T-helper 2 cell treated with Interferon-gamma antibody and Interleukin-4, amounts not matched to agents 5 μg/mL and 100 μg/mL, for 36 hours (primary cell): ENCODE results near the gene SCARF2.

Source experiments
- DNase-seq: peaks from one replicate; pipeline ENCODE4 v3.0.0; 2021; ENCODE audit warnings: low spot score
- H3K27ac Mint-ChIP-seq: one replicate; pipeline ENCODE4 v1.8.0; 2021; ENCODE audit warnings: mild to moderate bottlenecking, mixed read lengths
- H3K27me3 Mint-ChIP-seq: one replicate; pipeline ENCODE4 v1.8.0; 2021; ENCODE audit warnings: low read depth, mixed read lengths
- H3K36me3 Mint-ChIP-seq: one replicate; pipeline ENCODE4 v1.8.0; 2021; ENCODE audit warnings: low read depth, mixed read lengths
- H3K4me1 Mint-ChIP-seq: one replicate; pipeline ENCODE4 v1.8.0; 2021; ENCODE audit warnings: low read depth, mixed read lengths
- H3K4me3 Mint-ChIP-seq: one replicate; pipeline ENCODE4 v1.8.0; 2022; ENCODE audit warnings: mild to moderate bottlenecking, moderate library complexity, mixed read lengths
- H3K9me3 Mint-ChIP-seq: one replicate; pipeline ENCODE4 v1.8.0; 2021; ENCODE audit warnings: mixed read lengths

The SCARF2 gene

DNA sequence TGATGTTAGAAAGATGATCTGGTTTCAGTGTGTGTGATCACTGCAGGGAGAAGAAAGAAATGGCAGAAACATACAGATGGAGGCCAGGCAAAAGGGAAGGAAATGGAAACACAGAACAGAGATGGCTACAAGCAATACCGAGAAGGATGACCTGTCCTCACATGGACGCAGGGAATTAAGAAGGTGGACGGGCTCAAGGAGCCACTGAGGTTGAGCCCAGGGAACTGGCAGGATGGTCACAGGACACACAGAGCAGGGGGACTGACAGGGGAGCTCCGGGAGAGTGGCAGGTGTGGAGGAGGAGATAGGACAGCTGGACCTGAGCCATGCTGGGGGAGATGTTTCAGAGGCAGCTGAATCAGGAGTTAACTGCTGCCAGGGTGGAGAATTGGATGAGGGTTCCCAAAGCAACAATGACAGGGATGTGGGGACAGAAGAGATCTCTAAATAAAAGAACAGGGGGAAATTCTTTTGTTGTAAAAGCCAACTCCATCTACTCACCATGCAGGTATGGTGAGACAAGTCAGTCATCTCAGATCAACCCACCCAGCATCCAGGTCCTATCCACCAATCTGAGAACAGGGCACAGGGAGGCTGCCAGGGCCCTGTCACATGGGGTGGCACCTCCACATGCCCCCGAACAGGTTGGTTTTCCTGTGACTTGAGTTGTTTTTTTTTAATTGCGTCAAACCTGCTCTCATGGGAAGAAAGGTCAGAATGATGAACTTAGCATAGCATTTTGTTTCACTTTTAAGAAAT is 31.7 kb upstream of the SCARF2 start:
- Mint-ChIP-seq H3K27me3 (no peaks in the 10 kb centered on the region), H3K4me3 (no peak overlapping the region), H3K4me1 (peaks cover 36% of the 10 kb centered on the region), H3K27ac (peak overlapping the region; percentile 58), H3K36me3 (peaks cover 46% of the 10 kb centered on the region), H3K9me3 (no peaks in the 10 kb centered on the region)
- DNase-seq = no peak

- DNase-seq = no peak
- Mint-ChIP-seq H3K9me3 (no peaks in the 10 kb centered on the region), H3K4me1 (peaks cover 51% of the 10 kb centered on the region), H3K36me3 (peaks cover 55% of the 10 kb centered on the region), H3K4me3 (no peak overlapping the region), H3K27ac (peak overlapping the region; percentile 67), H3K27me3 (no peaks in the 10 kb centered on the region)
These were observed 29.2 kb upstream of the SCARF2 start for GRCh38 chr22:20466659-20467379.

DNA sequence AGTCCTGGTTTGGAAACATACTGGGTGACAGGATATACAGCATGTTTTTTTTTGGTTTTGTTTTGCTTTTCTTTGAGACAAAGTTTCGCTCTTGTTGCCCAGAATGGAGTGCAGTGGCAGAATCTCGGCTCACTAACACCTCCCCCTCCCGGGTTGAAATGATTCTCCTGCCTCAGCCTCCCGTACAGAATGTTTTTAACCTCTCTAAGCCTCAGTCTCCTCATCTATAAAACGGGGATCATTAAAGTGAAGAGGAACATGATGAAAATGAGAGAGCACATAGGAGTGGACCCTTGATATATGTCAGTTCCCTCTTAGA is 28.1 kb upstream of the SCARF2 start:
- H3K27me3 Mint-ChIP-seq = no peaks in the 10 kb centered on the region
- peaks cover 53% of the 10 kb centered on the region for H3K36me3 Mint-ChIP-seq
- DNase-seq = no peak
- H3K27ac Mint-ChIP-seq = peak overlapping the region; percentile 99
- no peaks in the 10 kb centered on the region for H3K9me3 Mint-ChIP-seq
- H3K4me3 Mint-ChIP-seq = peak overlapping the region; percentile 54
- H3K4me1 Mint-ChIP-seq = peaks cover 53% of the 10 kb centered on the region

DNA sequence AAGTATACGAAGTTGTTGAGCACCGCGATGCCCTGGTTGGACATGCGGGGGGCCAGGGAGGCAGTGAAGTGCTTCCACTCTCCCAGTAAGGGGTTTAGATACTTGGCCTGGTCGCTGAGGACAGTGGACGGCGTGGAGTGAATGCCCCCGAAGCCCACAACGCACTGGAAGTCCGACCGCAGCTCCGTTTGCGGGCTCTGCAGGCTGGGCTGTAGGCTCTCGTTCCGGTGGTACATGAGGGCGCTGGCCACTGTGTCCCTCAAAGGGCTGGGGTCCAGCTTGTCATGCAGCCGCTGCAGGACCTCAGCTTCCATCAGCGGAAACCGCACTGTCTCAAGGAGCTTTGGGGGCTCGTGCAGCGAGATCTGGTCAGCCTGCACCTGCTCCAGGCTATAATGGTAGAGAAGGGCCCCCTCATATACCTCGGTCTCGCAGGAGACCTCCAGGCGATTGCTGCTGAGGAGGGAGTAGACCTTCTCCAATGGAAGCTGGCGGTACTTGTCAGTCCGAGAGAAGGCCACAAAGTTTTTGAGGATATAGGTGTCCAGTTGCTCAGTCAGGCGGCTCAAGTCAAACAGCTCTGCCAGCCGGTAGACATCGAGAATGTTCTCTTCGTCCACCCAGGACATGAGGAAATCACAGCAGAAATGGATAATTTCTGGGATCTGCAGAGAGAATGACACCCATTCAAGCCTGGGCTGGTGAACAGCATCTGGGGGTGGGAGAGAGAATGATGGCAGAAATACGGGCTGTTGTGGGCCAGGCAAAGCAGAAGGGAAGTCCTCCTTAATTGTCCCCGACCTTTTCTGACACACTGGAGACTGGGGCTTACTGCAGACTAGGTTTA is 27.5 kb upstream of the SCARF2 start:
- Mint-ChIP-seq H3K4me1 (peaks cover 53% of the 10 kb centered on the region), H3K9me3 (no peaks in the 10 kb centered on the region)

GRCh38 chr22:20464096-20464614 is 26.5 kb upstream of the SCARF2 start:
- Mint-ChIP-seq H3K9me3 (no peaks in the 10 kb centered on the region), H3K4me1 (peaks cover 56% of the 10 kb centered on the region), H3K27ac (peak overlapping the region; percentile 99), H3K36me3 (peaks cover 52% of the 10 kb centered on the region), H3K27me3 (no peaks in the 10 kb centered on the region), H3K4me3 (peak overlapping the region; percentile 73)
- peak; percentile 48 for DNase-seq

More for the DNA sequence above, 27.5 kb upstream of the SCARF2 start:
- Mint-ChIP-seq H3K27me3 (no peaks in the 10 kb centered on the region), H3K27ac (peak overlapping the region; percentile 99), H3K36me3 (peaks cover 51% of the 10 kb centered on the region), H3K4me3 (peak overlapping the region; percentile 54)
- no peak for DNase-seq

GRCh38 chr22:20463324-20464095 is 25.9 kb upstream of the SCARF2 start:
- Mint-ChIP-seq H3K9me3 (no peaks in the 10 kb centered on the region), H3K27ac (peak overlapping the region; percentile 99), H3K27me3 (no peaks in the 10 kb centered on the region), H3K36me3 (peaks cover 52% of the 10 kb centered on the region), H3K4me1 (peaks cover 54% of the 10 kb centered on the region), H3K4me3 (peak overlapping the region; percentile 73)
- DNase-seq = no peak

- Mint-ChIP-seq H3K9me3 (no peaks in the 10 kb centered on the region), H3K36me3 (peaks cover 56% of the 10 kb centered on the region), H3K4me1 (peaks cover 48% of the 10 kb centered on the region), H3K27me3 (no peaks in the 10 kb centered on the region), H3K4me3 (no peak overlapping the region), H3K27ac (no peak overlapping the region)
- no peak for DNase-seq
These were observed 22.2 kb upstream of the SCARF2 start for GRCh38 chr22:20459862-20460261.

DNA sequence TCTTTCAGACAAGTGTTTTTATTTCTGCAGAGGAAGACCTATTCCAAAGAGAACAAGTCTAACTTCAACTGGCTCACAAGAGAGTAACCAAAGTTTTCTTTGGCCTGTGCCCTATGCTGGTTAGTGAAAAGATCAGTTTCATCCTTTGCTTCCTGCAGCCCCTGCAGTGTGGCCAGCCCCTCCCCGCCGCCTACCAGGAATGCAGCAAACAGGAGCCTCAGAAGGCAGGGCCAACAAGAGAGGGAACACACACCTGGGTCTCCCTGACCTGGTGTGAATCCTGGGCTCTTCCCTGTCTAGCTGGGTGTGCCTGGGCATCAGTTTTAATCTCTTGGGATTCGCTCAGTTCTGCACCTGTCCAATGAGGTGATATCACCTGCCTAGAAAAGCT is 21.5 kb upstream of the SCARF2 start:
- no peak for DNase-seq
- no peak overlapping the region for H3K4me3 Mint-ChIP-seq
- peak overlapping the region; percentile 8 for H3K27ac Mint-ChIP-seq
- H3K4me1 Mint-ChIP-seq = peaks cover 42% of the 10 kb centered on the region
- no peaks in the 10 kb centered on the region for H3K27me3 Mint-ChIP-seq
- H3K9me3 Mint-ChIP-seq = no peaks in the 10 kb centered on the region
- peaks cover 53% of the 10 kb centered on the region for H3K36me3 Mint-ChIP-seq

DNA sequence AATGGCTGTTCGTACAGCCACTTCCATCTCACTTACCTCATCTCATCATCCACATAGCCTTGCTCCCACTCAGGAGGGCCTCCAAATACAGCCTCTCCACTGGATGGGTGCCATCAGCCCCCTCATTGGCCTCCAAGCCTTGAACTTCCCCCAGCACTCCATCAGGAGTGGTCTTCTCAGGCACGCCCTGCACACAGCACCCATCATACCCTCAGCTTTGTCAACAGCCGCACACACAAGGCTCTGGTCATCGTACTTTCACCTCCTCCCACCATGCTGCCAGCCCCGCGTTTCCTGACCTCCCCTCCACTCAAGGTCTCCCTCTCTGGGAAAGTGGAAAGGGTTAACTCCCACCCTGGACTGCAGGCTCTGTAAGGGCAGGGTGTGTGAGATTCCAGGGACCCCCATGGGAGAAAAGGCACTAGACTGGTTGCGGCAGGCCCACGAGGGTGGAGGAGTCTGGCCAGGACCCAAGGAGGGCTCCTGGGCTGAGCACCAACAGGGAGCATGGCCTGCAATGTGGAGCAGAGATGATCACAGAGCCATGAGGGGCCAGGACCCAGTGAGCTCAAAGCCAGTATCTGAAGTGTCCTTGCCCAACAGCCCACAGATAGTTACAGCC is 21.0 kb upstream of the SCARF2 start:
- H3K9me3 Mint-ChIP-seq = no peaks in the 10 kb centered on the region
- H3K36me3 Mint-ChIP-seq = peaks cover 48% of the 10 kb centered on the region
- peaks cover 37% of the 10 kb centered on the region for H3K4me1 Mint-ChIP-seq
- no peak for DNase-seq
- peak overlapping the region; percentile 31 for H3K27ac Mint-ChIP-seq
- no peaks in the 10 kb centered on the region for H3K27me3 Mint-ChIP-seq
- H3K4me3 Mint-ChIP-seq = no peak overlapping the region

DNA sequence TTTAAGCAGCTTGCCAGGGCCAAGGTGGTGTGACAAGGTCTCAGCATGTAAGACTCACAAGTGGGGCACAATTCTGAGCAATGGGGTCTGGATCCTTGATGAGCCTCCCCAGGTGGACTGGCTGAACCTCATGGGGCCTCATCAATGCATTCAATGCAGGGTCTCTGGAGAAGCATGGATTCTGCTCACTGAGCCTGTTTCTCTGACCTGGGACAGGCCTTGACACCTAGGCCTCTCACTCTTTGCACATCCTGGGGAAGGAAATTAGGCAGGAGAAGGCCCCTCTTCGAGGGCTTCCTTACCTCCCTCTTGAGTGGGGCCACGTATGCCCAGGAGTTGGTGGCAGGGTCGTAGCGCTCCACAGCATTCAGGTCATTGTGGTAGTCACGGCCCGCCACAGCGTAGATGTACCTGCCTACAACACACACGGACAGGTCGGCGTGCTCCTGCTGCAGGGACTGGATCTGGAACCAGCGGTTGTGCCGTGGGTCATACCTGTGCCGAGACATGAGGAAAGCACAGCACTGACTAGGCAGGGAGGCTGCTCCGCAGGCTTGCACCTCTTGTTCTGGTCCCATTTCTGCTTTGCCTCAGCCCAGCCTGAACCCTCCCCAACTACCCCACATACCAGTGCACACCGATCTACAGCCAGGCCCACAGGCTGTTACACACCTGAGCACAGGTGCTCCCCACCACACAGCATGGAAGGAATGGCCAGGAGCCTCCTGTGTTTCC is 20.0 kb upstream of the SCARF2 start:
- Mint-ChIP-seq H3K27me3 (no peaks in the 10 kb centered on the region), H3K4me1 (peaks cover 27% of the 10 kb centered on the region), H3K36me3 (peaks cover 49% of the 10 kb centered on the region), H3K27ac (no peak overlapping the region), H3K9me3 (no peaks in the 10 kb centered on the region), H3K4me3 (no peak overlapping the region)
- no peak for DNase-seq

- H3K9me3 Mint-ChIP-seq = no peaks in the 10 kb centered on the region
- H3K4me1 Mint-ChIP-seq = peaks cover 23% of the 10 kb centered on the region
- DNase-seq = no peak
- no peak overlapping the region for H3K27ac Mint-ChIP-seq
- peaks cover 52% of the 10 kb centered on the region for H3K36me3 Mint-ChIP-seq
- no peaks in the 10 kb centered on the region for H3K27me3 Mint-ChIP-seq
- no peak overlapping the region for H3K4me3 Mint-ChIP-seq
These were observed 19.1 kb upstream of the SCARF2 start for GRCh38 chr22:20456722-20457076.

DNA sequence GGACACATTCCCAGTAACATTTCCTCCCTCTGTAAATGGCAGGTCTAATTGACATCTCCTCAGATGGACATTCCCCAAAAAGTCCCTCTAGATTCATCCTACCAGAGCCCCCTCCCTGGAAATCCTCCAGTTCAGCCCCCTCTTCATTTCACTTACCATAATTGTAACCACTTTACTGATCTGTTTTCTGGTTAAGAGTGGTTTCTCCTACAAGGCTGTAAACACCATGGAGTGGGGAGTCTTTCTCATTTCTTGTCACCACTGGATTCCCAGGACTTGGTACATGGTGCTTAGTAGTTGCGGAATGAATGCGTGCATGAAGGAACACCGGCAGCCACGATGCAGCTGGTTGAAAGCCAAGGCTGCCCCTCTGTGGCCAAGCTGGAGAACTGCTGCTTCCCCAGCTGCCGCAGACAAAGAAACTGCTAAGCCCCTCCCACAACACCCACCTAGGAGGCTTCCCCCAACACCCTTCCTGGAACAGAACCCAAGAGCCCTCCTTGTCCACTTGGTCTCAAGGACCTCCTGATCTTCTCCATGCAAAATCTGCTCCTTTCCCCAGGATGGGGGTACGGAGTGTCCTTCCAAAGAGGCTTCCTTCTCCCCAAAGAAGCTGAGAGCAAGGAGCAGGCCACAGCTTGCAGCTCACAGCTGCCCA is 18.6 kb upstream of the SCARF2 start:
- DNase-seq = peak; percentile 73
- Mint-ChIP-seq H3K27me3 (no peaks in the 10 kb centered on the region), H3K27ac (no peak overlapping the region), H3K36me3 (peaks cover 56% of the 10 kb centered on the region), H3K4me3 (no peak overlapping the region), H3K9me3 (no peaks in the 10 kb centered on the region), H3K4me1 (peaks cover 23% of the 10 kb centered on the region)
